GM21619 (cell line): ENCODE results near the gene OSBPL10.
"Not testable (repeated sequence)": the region's sequence is repeated elsewhere in the genome, so short reads cannot be mapped to it uniquely, and the experiment has no call there.

Source experiments
- ATAC-seq: cut with Tn5 transposase; IDR thresholded peaks from one replicate; pipeline ENCODE4 v1.9.1; 2021; ENCODE audit not compliant: unreplicated experiment

OSBPL10 gene

GRCh38 chr3:31992995-31993394 lies 11.9 kb upstream of the OSBPL10 start:
- ATAC-seq, result not testable (repeated sequence)

GRCh38 chr3:31988271-31988670 lies 7.2 kb upstream of the OSBPL10 start:
- no peak for ATAC-seq

GRCh38 chr3:31985831-31986230 lies 4.8 kb upstream of the OSBPL10 start:
- no peak for ATAC-seq

GRCh38 chr3:31984321-31984720 lies 3.3 kb upstream of the OSBPL10 start:
- ATAC-seq, result no peak

- ATAC-seq, result peak; percentile 42
Measured at GRCh38 chr3:31980530-31981205, 394 bp downstream of the OSBPL10 start.

GRCh38 chr3:31979001-31979697 lies 1.9 kb downstream of the OSBPL10 start:
- ATAC-seq, result peak; percentile 47

- ATAC-seq, result no peak
Measured at GRCh38 chr3:31978553-31978952, 2.5 kb downstream of the OSBPL10 start.

- no peak for ATAC-seq
Measured at GRCh38 chr3:31977736-31978135, 3.3 kb downstream of the OSBPL10 start.

- ATAC-seq, result no peak
Measured at GRCh38 chr3:31976302-31976701, 4.8 kb downstream of the OSBPL10 start.

- no peak for ATAC-seq
Measured at GRCh38 chr3:31974964-31975363, 6.1 kb downstream of the OSBPL10 start.

- no peak for ATAC-seq
Measured at GRCh38 chr3:31974471-31974870, 6.6 kb downstream of the OSBPL10 start.

GRCh38 chr3:31973837-31974236 lies 7.2 kb downstream of the OSBPL10 start:
- no peak for ATAC-seq

GRCh38 chr3:31973081-31973480 lies 8.0 kb downstream of the OSBPL10 start:
- no peak for ATAC-seq

GRCh38 chr3:31971607-31972006 lies 9.5 kb downstream of the OSBPL10 start:
- no peak for ATAC-seq

GRCh38 chr3:31968927-31969418 lies 12.1 kb downstream of the OSBPL10 start:
- ATAC-seq, result no peak

GRCh38 chr3:31968369-31968926 lies 12.6 kb downstream of the OSBPL10 start:
- no peak for ATAC-seq

GRCh38 chr3:31967592-31967991 lies 13.5 kb downstream of the OSBPL10 start:
- ATAC-seq, result no peak

- ATAC-seq, result no peak
Measured at GRCh38 chr3:31966978-31967591, 14.0 kb downstream of the OSBPL10 start.

- no peak for ATAC-seq
Measured at GRCh38 chr3:31962801-31963205, 18.3 kb downstream of the OSBPL10 start.

- peak; percentile 57 for ATAC-seq
Measured at GRCh38 chr3:31960793-31961431, 20.1 kb downstream of the OSBPL10 start.
